GM10266 (cell line): ENCODE data around the gene KCTD21.

Source experiments
- DNase-seq: peaks from one replicate; pipeline ENCODE4 v3.0.0; 2012; ENCODE audit errors: extremely low spot score
- CTCF ChIP-seq: IDR thresholded peaks from 2 replicates; pipeline ENCODE4 v1.5.1; 2012; ENCODE audit warnings: mild to moderate bottlenecking, low read depth; ENCODE audit not compliant: control insufficient read depth, insufficient read depth; ENCODE audit errors: missing control alignments

Gene KCTD21

DNA sequence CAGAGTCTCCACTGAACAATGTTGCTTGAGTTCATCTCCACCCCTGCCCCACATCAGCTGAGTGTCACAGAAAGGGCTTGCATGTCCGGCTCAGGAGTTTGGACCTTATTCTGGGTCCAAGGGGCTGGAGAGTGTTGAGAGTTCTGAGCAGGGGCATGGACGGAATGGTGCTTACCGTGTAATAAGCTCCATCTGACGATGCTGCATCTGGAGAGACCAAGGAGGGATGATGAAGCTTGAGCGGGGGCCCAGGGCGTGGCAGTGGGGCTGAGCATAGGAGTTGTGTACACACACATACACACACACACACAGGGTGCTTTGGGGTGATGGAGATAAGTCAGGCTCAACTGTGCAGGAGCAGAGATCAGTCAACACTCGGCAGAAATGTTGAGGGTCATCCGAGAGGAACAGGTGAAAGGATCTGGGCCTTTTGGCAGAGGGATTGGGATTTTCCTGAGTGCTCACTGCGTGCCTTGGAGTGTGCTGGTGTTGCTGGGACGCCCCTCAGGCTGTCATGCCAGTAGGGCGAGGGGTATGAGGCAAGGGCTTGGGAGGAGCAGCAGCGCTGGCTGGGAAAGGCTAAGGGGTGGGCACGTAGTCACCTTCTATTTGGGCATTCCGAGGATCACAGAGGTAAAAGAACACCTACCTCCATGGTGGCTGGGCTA lies 2.6 kb upstream of the KCTD21 start:
- no peak for DNase-seq
- no peak for TF ChIP-seq CTCF

- no peak for DNase-seq
- TF ChIP-seq CTCF: no peak
Observed at GRCh38 chr11:78190374-78190773, 1.9 kb upstream of the KCTD21 start.

GRCh38 chr11:78189851-78190250 lies 1.4 kb upstream of the KCTD21 start:
- DNase-seq: no peak

GRCh38 chr11:78189174-78189724 lies 823 bp upstream of the KCTD21 start:
- TF ChIP-seq CTCF: no peak
- DNase-seq: no peak

More at GRCh38 chr11:78189851-78190250, 1.4 kb upstream of the KCTD21 start:
- no peak for TF ChIP-seq CTCF

DNA sequence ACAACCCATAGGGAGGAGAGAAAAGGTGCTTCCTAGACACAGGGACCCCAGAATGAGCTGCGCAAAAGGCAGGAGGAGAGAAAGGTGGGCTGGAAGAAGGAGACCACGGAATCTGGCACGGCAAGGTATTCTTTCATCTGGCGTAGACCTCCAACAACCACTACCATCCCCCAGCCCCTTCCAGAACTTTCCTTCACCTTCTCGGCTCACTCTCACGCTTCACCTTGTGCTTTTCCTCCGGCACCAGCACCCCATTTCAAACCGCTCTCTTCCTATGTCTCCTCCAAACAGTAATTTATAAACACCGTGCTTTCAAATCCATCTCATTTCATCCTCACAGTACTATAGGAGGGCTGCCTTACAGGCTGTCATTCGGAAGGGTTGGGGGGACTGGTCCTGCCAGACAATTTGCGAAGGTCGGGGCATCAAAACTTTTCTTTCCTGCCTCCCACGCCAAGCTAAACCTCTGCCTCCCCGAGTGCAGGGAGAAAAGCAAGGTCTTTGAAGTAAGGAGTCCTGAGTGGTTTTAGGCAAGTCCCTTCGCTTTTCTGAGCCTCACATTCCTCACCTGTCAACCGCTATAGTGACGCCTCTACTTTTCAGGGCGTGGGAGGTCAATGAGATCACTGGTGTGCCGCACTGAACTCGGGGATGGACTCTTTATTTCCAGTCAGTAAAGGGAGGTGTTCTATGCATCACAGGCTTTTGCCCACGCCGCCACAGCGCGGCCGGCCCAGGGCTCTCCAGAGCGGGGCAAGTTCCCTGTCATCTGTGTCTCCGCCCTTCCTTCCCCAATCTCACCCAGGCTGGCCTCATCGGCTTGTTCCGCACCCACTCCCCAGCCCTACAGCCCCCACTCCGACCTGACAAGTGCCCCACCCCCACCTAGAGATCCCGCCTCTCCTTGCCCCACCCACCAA lies 800 bp downstream of the KCTD21 start:
- no peak for TF ChIP-seq CTCF
- DNase-seq: peak; percentile 83

GRCh38 chr11:78181185-78181584 lies 7.2 kb downstream of the KCTD21 start:
- no peak for TF ChIP-seq CTCF

More at GRCh38 chr11:78181185-78181584, 7.2 kb downstream of the KCTD21 start:
- no peak for DNase-seq
